Hepatocyte (in vitro differentiated cells): Measurements from ENCODE around the gene ASB10.

Source experiments
- EZH2 ChIP-seq: fragments of 200-600 bp; sonication (generic); IDR thresholded peaks from 2 replicates; pipeline ENCODE4 v1.6.1; 2016; ENCODE audit warnings: antibody characterized with exemption, mild to moderate bottlenecking, borderline replicate concordance
- EZH2phosphoT487 ChIP-seq: fragments of 200-600 bp; sonication (generic); IDR thresholded peaks from one replicate; pipeline ENCODE4 v1.6.1; 2018; ENCODE audit warnings: antibody characterized with exemption, mild to moderate bottlenecking, low read depth, moderate library complexity; ENCODE audit not compliant: unreplicated experiment, severe bottlenecking
- TF ChIP-seq, protein P1 (sequence below): fragments of 200-600 bp; sonication (generic); IDR thresholded peaks from 2 replicates; pipeline ENCODE4 v1.5.1; 2016; ENCODE audit warnings: antibody characterized with exemption, mild to moderate bottlenecking; ENCODE audit not compliant: poor library complexity

DNA sequence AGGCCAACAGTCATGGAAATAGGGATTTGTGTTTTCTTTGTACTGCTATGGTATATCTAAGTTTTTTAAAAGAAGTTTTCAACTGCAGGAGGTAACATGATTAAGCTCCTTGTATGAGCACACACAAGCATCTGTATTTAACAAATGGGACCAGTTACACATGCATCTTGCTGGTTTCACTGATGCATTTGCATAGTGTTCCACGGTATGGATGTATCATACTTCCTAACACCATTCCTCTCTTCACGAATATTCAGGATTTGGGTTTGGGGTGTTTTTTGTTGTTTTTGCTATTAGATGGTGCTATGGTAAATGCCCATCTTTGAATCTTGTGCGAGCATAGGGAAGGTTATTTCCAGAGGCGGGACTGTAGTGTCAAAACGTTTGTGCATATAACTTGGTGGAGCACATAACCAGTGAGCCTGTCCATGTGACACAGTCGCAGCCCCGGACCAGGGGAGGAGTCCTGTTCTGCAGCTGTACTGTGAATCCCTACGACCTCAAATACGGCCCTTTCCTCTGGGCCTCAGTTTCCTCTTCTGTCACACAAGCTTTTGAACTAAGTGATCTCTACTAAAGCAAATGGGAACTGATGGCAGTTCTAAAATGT is 21.3 kb upstream of the ASB10 start:
- TF ChIP-seq, protein P1, sequence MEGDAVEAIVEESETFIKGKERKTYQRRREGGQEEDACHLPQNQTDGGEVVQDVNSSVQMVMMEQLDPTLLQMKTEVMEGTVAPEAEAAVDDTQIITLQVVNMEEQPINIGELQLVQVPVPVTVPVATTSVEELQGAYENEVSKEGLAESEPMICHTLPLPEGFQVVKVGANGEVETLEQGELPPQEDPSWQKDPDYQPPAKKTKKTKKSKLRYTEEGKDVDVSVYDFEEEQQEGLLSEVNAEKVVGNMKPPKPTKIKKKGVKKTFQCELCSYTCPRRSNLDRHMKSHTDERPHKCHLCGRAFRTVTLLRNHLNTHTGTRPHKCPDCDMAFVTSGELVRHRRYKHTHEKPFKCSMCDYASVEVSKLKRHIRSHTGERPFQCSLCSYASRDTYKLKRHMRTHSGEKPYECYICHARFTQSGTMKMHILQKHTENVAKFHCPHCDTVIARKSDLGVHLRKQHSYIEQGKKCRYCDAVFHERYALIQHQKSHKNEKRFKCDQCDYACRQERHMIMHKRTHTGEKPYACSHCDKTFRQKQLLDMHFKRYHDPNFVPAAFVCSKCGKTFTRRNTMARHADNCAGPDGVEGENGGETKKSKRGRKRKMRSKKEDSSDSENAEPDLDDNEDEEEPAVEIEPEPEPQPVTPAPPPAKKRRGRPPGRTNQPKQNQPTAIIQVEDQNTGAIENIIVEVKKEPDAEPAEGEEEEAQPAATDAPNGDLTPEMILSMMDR, result no peak
- TF ChIP-seq EZH2 (no peak), EZH2phosphoT487 (no peak)
